ENCODE data around the gene ZNF569.

- TF ChIP-seq CTCF (IDR thresholded peaks at IDR 0.05; ENCODE audit: insufficient read depth, low read length, poor library complexity, severe bottlenecking) (no peak), EZH2phosphoT487 (conservative IDR thresholded peaks at IDR 0.05; ENCODE audit: low read length) (no peak)
These were observed 66.2 kb downstream of the ZNF569 start for GRCh38 chr19:37401078-37401477.
